GM12878 (cell line): ENCODE data around the gene ANLN. TPM values are rescaled to one million over a fixed set of nuclear protein-coding genes. Genes with fewer than 3 reads are reported as not detected.

Experiments used
- ATAC-seq: fragments of 200-7000 bp; cut with Tn5 transposase; 3 replicates; pipeline ENCODE4 v1.9.1; 2020; ENCODE audit warnings: mild to moderate bottlenecking, moderate library complexity
- BruUV-seq: library from RNA; stranded (reverse); fragments of 400-500 nt; replicated peaks from 2 replicates; lab custom pipeline; 2021; lab: Mats Ljungman, UMichigan
- CTCF ChIA-PET: fragments of 300-600 bp; sonication (Branson Sonifier 250); formaldehyde crosslinking; extraction: SDS; loops from one replicate; lab custom pipeline; 2021; ENCODE audit warnings: inconsistent platforms; lab: Yijun Ruan, JAX
- POLR2A ChIA-PET: fragments of 350-600 bp; formaldehyde crosslinking; extraction: SDS; loops from one replicate; lab custom pipeline; 2021; ENCODE audit warnings: inconsistent platforms; lab: Charles Lee
- RAD21 ChIA-PET: fragments of 300-600 bp; sonication (Branson Sonifier 250); formaldehyde crosslinking; loops from one replicate; lab custom pipeline; 2023; ENCODE audit warnings: antibody characterized with exemption; ENCODE audit not compliant: unreplicated experiment; lab: Charles Lee
- SMC1A ChIA-PET: fragments of 300-600 bp; sonication (Branson Sonifier 250); formaldehyde crosslinking; loops from one replicate; lab custom pipeline; 2023; ENCODE audit not compliant: unreplicated experiment, uncharacterized antibody; lab: Charles Lee
- DNase-seq: peaks from one replicate; pipeline ENCODE4 v3.0.0-alpha.2; 2011; ENCODE audit warnings: low read depth, low spot score
- FAIRE-seq: peaks from 3 replicates; lab custom pipeline; 2011; peaks lifted over from hg19 to GRCh38; lab: Jason Lieb, UNC
- H2AFZ ChIP-seq: 2 replicates; pipeline ENCODE4 v1.6.0; 2011; ENCODE audit warnings: low read depth, low read length, control low read depth; ENCODE audit not compliant: control insufficient read depth
- H3K27ac ChIP-seq: 2 replicates; pipeline ENCODE4 v1.5.1; 2011; ENCODE audit warnings: control low read depth; ENCODE audit not compliant: control insufficient read depth, insufficient read depth
- H3K27me3 ChIP-seq, 2 experiments: replicated peaks in 1 of 2; 2 replicates each; pipeline versions ENCODE4 v1.6.0 to v1.6.1; 2011; ENCODE audit warnings: low read length in 1 of 2; ENCODE audit not compliant: control insufficient read depth in 2 of 2, insufficient read depth in 2 of 2
- H3K36me3 ChIP-seq, 2 experiments: 2 replicates each; pipeline ENCODE4 v1.5.1; 2011; ENCODE audit warnings: low read length in 1 of 2; ENCODE audit not compliant: control insufficient read depth in 2 of 2, insufficient read depth in 2 of 2
- H3K4me1 ChIP-seq: 2 replicates; pipeline ENCODE4 v1.6.1; 2011; ENCODE audit warnings: mild to moderate bottlenecking, low read length, moderate library complexity, mixed read lengths; ENCODE audit not compliant: control insufficient read depth, insufficient read depth
- H3K4me2 ChIP-seq: 2 replicates; pipeline ENCODE4 v1.6.0; 2011; ENCODE audit warnings: control low read depth; ENCODE audit not compliant: control insufficient read depth, insufficient read depth
- H3K4me3 ChIP-seq: fragments of 200-600 bp; sonication (generic); 2 replicates; pipeline ENCODE4 v1.5.1; 2016
- H3K79me2 ChIP-seq: 2 replicates; pipeline ENCODE4 v1.6.0; 2011; ENCODE audit warnings: low read length; ENCODE audit not compliant: control insufficient read depth, insufficient read depth
- H3K9ac ChIP-seq: 2 replicates; pipeline ENCODE4 v1.8.0; 2011; ENCODE audit warnings: low read length, control low read depth, mixed read lengths; ENCODE audit not compliant: control insufficient read depth, insufficient read depth
- H3K9me3 ChIP-seq: replicated peaks from 3 replicates; pipeline ENCODE4 v1.5.1; 2011; ENCODE audit warnings: mild to moderate bottlenecking, low read length; ENCODE audit not compliant: control insufficient read depth, insufficient read depth
- H4K20me1 ChIP-seq: 2 replicates; pipeline ENCODE4 v1.6.0; 2011; ENCODE audit not compliant: control insufficient read depth, insufficient read depth
- CHD1 ChIP-seq: IDR thresholded peaks from 2 replicates; pipeline ENCODE4 v1.6.1; 2012; ENCODE audit warnings: low read depth, low read length, improper control_type of control experiment
- IRF5 ChIP-seq: fragments of 450-650 bp; IDR thresholded peaks from 2 replicates; pipeline ENCODE4 v1.6.1; 2017; ENCODE audit warnings: borderline replicate concordance
- KDM1A ChIP-seq: fragments of 200-600 bp; sonication (generic); IDR thresholded peaks from 2 replicates; pipeline ENCODE4 v1.6.1; 2016; ENCODE audit warnings: borderline replicate concordance
- MTA2 ChIP-seq: fragments of 450-650 bp; IDR thresholded peaks from 2 replicates; pipeline ENCODE4 v1.6.1; 2016; ENCODE audit warnings: low read depth, mild to moderate bottlenecking, moderate library complexity
- MYB ChIP-seq: fragments of 150-350 bp; IDR thresholded peaks from 2 replicates; pipeline ENCODE4 v1.6.1; 2014; ENCODE audit warnings: mild to moderate bottlenecking, low read depth, low read length, borderline replicate concordance
- PKNOX1 ChIP-seq: fragments of 450-650 bp; IDR thresholded peaks from 2 replicates; pipeline ENCODE4 v1.6.1; 2016; ENCODE audit warnings: mild to moderate bottlenecking
- SIN3A ChIP-seq: IDR thresholded peaks from 2 replicates; pipeline ENCODE4 v1.6.1; 2012; ENCODE audit warnings: low read depth, low read length, improper control_type of control experiment
- TARDBP ChIP-seq: IDR thresholded peaks from 2 replicates; pipeline ENCODE4 v1.6.1; 2016; ENCODE audit warnings: borderline replicate concordance
- YY1 ChIP-seq: IDR thresholded peaks from 2 replicates; pipeline ENCODE4 v1.6.1; 2011; ENCODE audit warnings: low read depth, mild to moderate bottlenecking, low read length
- ZBED1 ChIP-seq: IDR thresholded peaks from 2 replicates; pipeline ENCODE4 v1.6.1; 2016; ENCODE audit warnings: borderline replicate concordance
- ZNF24 ChIP-seq: fragments of 450-650 bp; IDR thresholded peaks from 2 replicates; pipeline ENCODE4 v1.6.1; 2017; ENCODE audit warnings: antibody characterized with exemption, mild to moderate bottlenecking
- WGBS: methylation state at CpG from one replicate; pipeline ENCODE4 v1.1.6; 2016; ENCODE audit warnings: low lambda C conversion rate; ENCODE audit not compliant: insufficient replicate concordance, insufficient coverage; ENCODE audit errors: missing lambda C conversion rate; 5-methylcytosine and 5-hydroxymethylcytosine counted together
- in situ Hi-C: fragments of 300-500 bp; cut with MboI; formaldehyde crosslinking; loops from 9 replicates; pipeline ENCODE4 v1.14.3; 2018; ENCODE audit warnings: mixed read lengths
- intact Hi-C: fragments of 100-400 bp; cut with micrococcal nuclease; formaldehyde crosslinking; loops from one replicate; pipeline ENCODE4 v1.14.2; 2022; ENCODE audit not compliant: unreplicated experiment
- polyA plus RNA-seq, 11 experiments: library from polyadenylated mRNA; depleted of rRNA in 4 of 11; unstranded in 6 of 11; stranded (reverse) in 5 of 11; fragments of >200 nt; fragmentation: Nextera tagmentation in 4 of 11; fragmentation: Illumina TruSeq in 1 of 11; extraction: Ambion mirVana in 4 of 11; extraction: Trizol in 1 of 11; gene quantifications; 1 replicate in 1 of 11; 2 replicates in 10 of 11; pipeline versions ENCODE4 v1.2.1 to v1.2.3, GENCODE V29; 2011 to 2016; ENCODE audit warnings: inconsistent platforms in 2 of 11, missing spikeins in 2 of 11, low read depth in 1 of 11
- total RNA-seq, 4 experiments: library from RNA; depleted of rRNA in 3 of 4; stranded (reverse); fragments of >200 nt in 3 of 4; fragmentation: Illumina TruSeq in 1 of 4; extraction: Trizol in 1 of 4; gene quantifications; 2 replicates each; pipeline versions ENCODE4 v1.2.1 to v1.2.3, GENCODE V29; 2013 to 2021
- TF ChIP-seq, protein P1 (sequence below): IDR thresholded peaks from 2 replicates; pipeline ENCODE4 v1.6.1; 2011; ENCODE audit warnings: low read depth, low read length, improper control_type of control experiment, borderline replicate concordance

ANLN gene
- total and polyA plus RNA-seq, 10 of the 15 experiments (the other 5 are each of a cell fraction or from before 2014, with no cell fraction given): 9.5 to 32.1 (median 24.2) TPM

- TF ChIP-seq IRF5: no peak
Observed at GRCh38 chr7:36420307-36420706, 30.6 kb downstream of the ANLN start (continued).

DNA sequence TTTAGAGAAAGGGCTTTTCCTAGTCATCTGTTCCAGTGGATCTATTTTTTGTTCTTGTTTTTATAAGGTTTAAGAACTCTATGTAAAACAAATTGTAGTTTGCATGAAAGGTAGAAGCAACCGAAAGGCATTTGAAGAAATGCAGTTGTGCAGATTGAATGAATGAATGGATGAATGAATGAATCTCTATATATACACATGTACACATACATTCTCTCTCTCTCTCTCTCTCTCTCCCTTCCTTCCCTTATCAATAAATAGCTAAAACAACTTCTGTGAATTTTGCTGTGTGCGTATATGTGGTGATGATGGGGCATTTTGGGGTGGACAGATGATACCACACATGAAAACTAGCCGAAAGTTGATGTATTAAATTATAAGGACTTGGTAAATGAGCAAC is 32.4 kb downstream of the ANLN start:
- H3K4me3 ChIP-seq: no peak overlapping the region
- TF ChIP-seq CHD1 (no peak), ZNF24 (peak; percentile 71; the same call in 1 of the 2 replicates)
- TF ChIP-seq, all 136 proteins: peak for 1
- ChIA-PET POLR2A (no interaction called here), CTCF (no interaction called here), RAD21 (no interaction called here), SMC1A (no interaction called here)
- Histone ChIP-seq H3K27me3 (no peaks in the 10 kb centered on the region), H3K79me2 (no peaks in the 10 kb centered on the region), H4K20me1 (no peaks in the 10 kb centered on the region), H3K4me1 (no peaks in the 10 kb centered on the region), H3K36me3 (peaks cover 3 to 12% of the 10 kb centered on the region in 2 experiments), H3K9ac (no peak overlapping the region), H3K4me2 (no peak overlapping the region), H2AFZ (no peak overlapping the region), H3K27ac (no peak overlapping the region), H3K9me3 (no peaks in the 10 kb centered on the region)
- BruUV-seq: no TSS peak
- intact Hi-C loops (no loop called here), in situ Hi-C loops (no loop called here)
- DNase-seq: no peak
- ATAC-seq: no peak
- 100% methylated on average over 3 of the region's 3 CpGs for WGBS
- no peak for FAIRE-seq

- SMC1A ChIA-PET: interaction anchor here (1.5 kb wide), 1 partner anchor 11 kb away, joined by 5 read pairs; no protein-coding TSS in a partner anchor
- H3K79me2 ChIP-seq: no peaks in the 10 kb centered on the region
- TF ChIP-seq YY1 (no peak), MYB (no peak), KDM1A (no peak), TARDBP (no peak), MTA2 (no peak), SIN3A (no peak), PKNOX1 (no peak), ZBED1 (no peak)
- TF ChIP-seq, protein P1, sequence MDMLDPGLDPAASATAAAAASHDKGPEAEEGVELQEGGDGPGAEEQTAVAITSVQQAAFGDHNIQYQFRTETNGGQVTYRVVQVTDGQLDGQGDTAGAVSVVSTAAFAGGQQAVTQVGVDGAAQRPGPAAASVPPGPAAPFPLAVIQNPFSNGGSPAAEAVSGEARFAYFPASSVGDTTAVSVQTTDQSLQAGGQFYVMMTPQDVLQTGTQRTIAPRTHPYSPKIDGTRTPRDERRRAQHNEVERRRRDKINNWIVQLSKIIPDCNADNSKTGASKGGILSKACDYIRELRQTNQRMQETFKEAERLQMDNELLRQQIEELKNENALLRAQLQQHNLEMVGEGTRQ: no peak
Observed at GRCh38 chr7:36423633-36424032, 34.0 kb downstream of the ANLN start.

More at GRCh38 chr7:36423633-36424032, 34.0 kb downstream of the ANLN start:
- H2AFZ ChIP-seq: no peak overlapping the region
- no peak for DNase-seq
- RAD21 ChIA-PET: no interaction called here
- no peaks in the 10 kb centered on the region for H3K9me3 ChIP-seq
- no peak overlapping the region for H3K9ac ChIP-seq
- no peak overlapping the region for H3K4me2 ChIP-seq
- no peaks in the 10 kb centered on the region for H3K27me3 ChIP-seq
- no peak overlapping the region for H3K4me3 ChIP-seq
- CTCF ChIA-PET: interaction anchor here (0.9 kb wide), 1 partner anchor 17 kb away, joined by 4 read pairs; no protein-coding TSS in a partner anchor
- intact Hi-C loops (no loop called here), in situ Hi-C loops (no loop called here)
- FAIRE-seq: no peak
- ATAC-seq: no peak
- 95% methylated on average over 2 of the region's 2 CpGs for WGBS
- H3K4me1 ChIP-seq: no peaks in the 10 kb centered on the region
- BruUV-seq: no TSS peak
- POLR2A ChIA-PET: no interaction called here
- no peaks in the 10 kb centered on the region for H4K20me1 ChIP-seq
- peaks cover 0 to 12% of the 10 kb centered on the region in 2 experiments for H3K36me3 ChIP-seq
- H3K27ac ChIP-seq: no peak overlapping the region
